A549 (cell line): ENCODE measurements around the gene FUOM. TPM values are rescaled to one million over a fixed set of nuclear protein-coding genes. Genes with fewer than 3 reads are reported as not detected.
A peak's percentile ranks its signal among the peaks of the same experiment; 100 is the strongest.

Experiments
- ATAC-seq, 2 experiments: fragments of 200-7000 bp in 1 of 2; fragments of >200 bp in 1 of 2; cut with Nextera tagmentation in 1 of 2; cut with Tn5 transposase in 1 of 2; 3 replicates each; pipeline versions ENCODE4 v1.8.0 to v1.9.1; 2018 to 2020; ENCODE audit warnings: mild to moderate bottlenecking in 1 of 2, moderate library complexity in 1 of 2
- CTCF ChIA-PET: fragments of 300-600 bp; sonication (Branson Sonifier 250); formaldehyde crosslinking; extraction: SDS; loops from one replicate; lab custom pipeline; 2021; ENCODE audit warnings: antibody characterized with exemption, inconsistent platforms; lab: Yijun Ruan, JAX
- POLR2A ChIA-PET: fragments of 350-600 bp; formaldehyde crosslinking; extraction: SDS; loops from one replicate; lab custom pipeline; 2021; ENCODE audit warnings: antibody characterized with exemption, inconsistent platforms; lab: Yijun Ruan, JAX
- DNase-seq, 2 experiments: peaks; one replicate each; pipeline versions ENCODE4 v3.0.0 to v3.0.0-alpha.2; 2011 to 2016; ENCODE audit warnings: low read depth in 1 of 2, low spot score in 1 of 2
- FAIRE-seq: peaks from 2 replicates; lab custom pipeline; 2011; peaks lifted over from hg19 to GRCh38; lab: Jason Lieb, UNC
- H3K27ac ChIP-seq, 2 experiments: fragments of >200 bp; sonication (Bioruptor Twin); formaldehyde crosslinking; 3 replicates each; pipeline ENCODE4 v1.5.1; 2016 to 2017
- H3K4me1 ChIP-seq: fragments of >200 bp; sonication (Bioruptor Twin); formaldehyde crosslinking; 3 replicates; pipeline ENCODE4 v1.6.1; 2016
- H3K4me2 ChIP-seq: fragments of >200 bp; sonication (Bioruptor Twin); formaldehyde crosslinking; 3 replicates; pipeline ENCODE4 v1.6.1; 2016
- H3K4me3 ChIP-seq: fragments of >200 bp; sonication (Bioruptor Twin); formaldehyde crosslinking; 3 replicates; pipeline ENCODE4 v1.5.1; 2016
- H3K9me3 ChIP-seq: fragments of >200 bp; sonication (Bioruptor Twin); formaldehyde crosslinking; 3 replicates; pipeline ENCODE4 v1.6.1; 2016
- CBX2 ChIP-seq: fragments of 200-600 bp; sonication (generic); IDR thresholded peaks from 2 replicates; pipeline ENCODE4 v1.6.1; 2016; ENCODE audit warnings: low read depth, mild to moderate bottlenecking, borderline replicate concordance
- E2F6 ChIP-seq: IDR thresholded peaks from 2 replicates; pipeline ENCODE4 v1.6.1; 2012; ENCODE audit warnings: low read depth, borderline replicate concordance
- EHF ChIP-seq: fragments of 250-450 bp; sonication (Bioruptor Pico); IDR thresholded peaks from 2 replicates; pipeline ENCODE4 v1.5.0; 2020; ENCODE audit warnings: mild to moderate bottlenecking
- ELK1 ChIP-seq: fragments of 150-350 bp; IDR thresholded peaks from 2 replicates; pipeline ENCODE4 v1.6.1; 2014; ENCODE audit warnings: low read depth, mild to moderate bottlenecking, low read length
- EP300 ChIP-seq, 2 experiments: fragments of >200 bp; sonication (Bioruptor Twin); formaldehyde crosslinking; IDR thresholded peaks; 2 replicates in 1 of 2; 3 replicates in 1 of 2; pipeline ENCODE4 v1.6.1; 2016 to 2017
- FOXS1 ChIP-seq: fragments of 250-450 bp; sonication (Bioruptor Pico); IDR thresholded peaks from 2 replicates; pipeline ENCODE4 v1.5.0; 2020; ENCODE audit warnings: mild to moderate bottlenecking, moderate library complexity
- GATA3 ChIP-seq: IDR thresholded peaks from 2 replicates; pipeline ENCODE4 v1.6.1; 2012; ENCODE audit warnings: borderline replicate concordance
- HOXB5 ChIP-seq: fragments of 250-450 bp; sonication (Bioruptor Pico); IDR thresholded peaks from 2 replicates; pipeline ENCODE4 v1.5.0; 2020; ENCODE audit warnings: mild to moderate bottlenecking, moderate library complexity
- JUN ChIP-seq, 2 experiments: fragments of >200 bp; sonication (Bioruptor Twin); formaldehyde crosslinking; IDR thresholded peaks; 2 replicates in 1 of 2; 3 replicates in 1 of 2; pipeline ENCODE4 v1.6.1; 2016 to 2017
- KDM5A ChIP-seq: fragments of 200-600 bp; sonication (generic); IDR thresholded peaks from 2 replicates; pipeline ENCODE4 v1.6.1; 2016; ENCODE audit warnings: antibody characterized with exemption, mild to moderate bottlenecking
- MAX ChIP-seq: IDR thresholded peaks from 2 replicates; pipeline ENCODE4 v1.6.1; 2012
- NFE2L2 ChIP-seq: fragments of 150-350 bp; conservative IDR thresholded peaks from 2 replicates; pipeline ENCODE4 v1.6.1; 2014; ENCODE audit warnings: low read length
- NR3C1 ChIP-seq: fragments of >200 bp; sonication (Bioruptor Twin); formaldehyde crosslinking; IDR thresholded peaks from 3 replicates; pipeline ENCODE4 v1.6.1; 2017
- REST ChIP-seq: fragments of 200-600 bp; sonication (generic); IDR thresholded peaks from 2 replicates; pipeline ENCODE4 v1.6.1; 2016; ENCODE audit warnings: antibody characterized with exemption, mild to moderate bottlenecking, moderate library complexity
- RFX5 ChIP-seq: fragments of 450-650 bp; IDR thresholded peaks from 2 replicates; pipeline ENCODE4 v1.7.1; 2014; ENCODE audit warnings: antibody characterized with exemption, mild to moderate bottlenecking, moderate library complexity
- RNF2 ChIP-seq: fragments of 200-600 bp; sonication (generic); IDR thresholded peaks from 2 replicates; pipeline ENCODE4 v1.6.1; 2016; ENCODE audit warnings: low read depth, mild to moderate bottlenecking, antibody characterized with exemption, moderate library complexity, borderline replicate concordance
- SMC3 ChIP-seq: fragments of >200 bp; sonication (Bioruptor Twin); formaldehyde crosslinking; IDR thresholded peaks from 3 replicates; pipeline ENCODE4 v1.6.1; 2018; ENCODE audit warnings: inconsistent platforms
- USF2 ChIP-seq: fragments of 450-650 bp; IDR thresholded peaks from 2 replicates; pipeline ENCODE4 v1.6.1; 2014; ENCODE audit warnings: antibody characterized with exemption
- ZFP36 ChIP-seq: fragments of 450-650 bp; IDR thresholded peaks from 2 replicates; pipeline ENCODE4 v1.6.1; 2014; ENCODE audit warnings: borderline replicate concordance; ENCODE audit not compliant: partially characterized antibody
- WGBS: methylation state at CpG from one replicate; pipeline ENCODE4 v1.1.6; 2017; ENCODE audit errors: missing lambda C conversion rate; 5-methylcytosine and 5-hydroxymethylcytosine counted together
- polyA plus RNA-seq, 4 experiments: library from polyadenylated mRNA; depleted of rRNA in 3 of 4; stranded (reverse); fragments of >200 nt; fragmentation: RNase III in 1 of 4; extraction: RNeasy Plus Mini Kit Qiagen cat#74134 plus additional on column Dnase treatment in 1 of 4; gene quantifications; 2 replicates in 3 of 4; 3 replicates in 1 of 4; pipeline ENCODE4 v1.2.3, GENCODE V29; 2011 to 2017

The FUOM gene
- polyA plus RNA-seq, 2 of the 4 experiments (the other 2 are of a cell fraction): 6.8 to 8.1 TPM

- Histone ChIP-seq H3K4me3 (peak within 1 kb of the TSS; percentile 58), H3K4me2 (peak within 1 kb of the TSS; percentile 97)
- ATAC-seq: peak; percentile 23 to 48
These were observed 21.0 kb downstream of the FUOM start, which contains the start of gene CALY for GRCh38 chr10:133336577-133337369. Gene CALY (minus strand): TSS chr10:133336896. CDS start chr10:133328989, 7,907 bp downstream.

GRCh38 chr10:133336118-133336576 is 21.7 kb downstream of the FUOM start:
- ATAC-seq (peak; percentile 5 to 19; a peak in 4 of 6 replicates), FAIRE-seq (no peak), DNase-seq (no peak)
- POLR2A ChIA-PET: interaction anchor here (0.6 kb wide), 1 partner anchor 79 kb away, joined by 3 read pairs; no protein-coding TSS in a partner anchor
- CTCF ChIA-PET: interaction anchor here (1.2 kb wide), 1 partner anchor 17 kb away, joined by 3 read pairs; no protein-coding TSS in a partner anchor
- H3K27ac ChIP-seq: peak overlapping the region; percentile 55 to 85; a peak in 4 of 6 replicates
- H3K9me3 ChIP-seq: no peaks in the 10 kb centered on the region
- no peak for TF ChIP-seq CBX2
- TF ChIP-seq E2F6: no peak
- TF ChIP-seq USF2: no peak
- TF ChIP-seq ZFP36: no peak
- no peak for TF ChIP-seq EHF
- TF ChIP-seq, all 56 proteins: peak for 0
- Histone ChIP-seq H3K4me1 (peaks cover 22% of the 10 kb centered on the region), H3K4me3 (peak overlapping the region; percentile 58), H3K4me2 (peak overlapping the region; percentile 97)
- 0% methylated on average over 9 of the region's 41 CpGs for WGBS

More at GRCh38 chr10:133336577-133337369, 21.0 kb downstream of the FUOM start, which contains the start of gene CALY:
- ChIA-PET CTCF (interaction anchor here (0.7 kb wide), 1 partner anchor 182 kb away, joined by 3 read pairs; no protein-coding TSS in a partner anchor), POLR2A (interaction anchor here (0.6 kb wide), 1 partner anchor 79 kb away, joined by 3 read pairs; no protein-coding TSS in a partner anchor)
- DNase-seq (peak; percentile 68 to 72), FAIRE-seq (no peak)
- peak within 1 kb of the TSS; percentile 55 to 85; a peak in 4 of 6 replicates for H3K27ac ChIP-seq
- no peaks in the 10 kb centered on the region for H3K9me3 ChIP-seq
- H3K4me1 ChIP-seq: peaks cover 22% of the 10 kb centered on the region
- 2% methylated on average over 23 of the region's 63 CpGs for WGBS
- TF ChIP-seq JUN (IDR thresholded peaks at IDR 0.05): no peak
- no peak for TF ChIP-seq NR3C1
- TF ChIP-seq HOXB5 (CRISPR knock-in tag): no peak
- no peak for TF ChIP-seq EHF
- no peak for TF ChIP-seq RFX5
- no peak for TF ChIP-seq NFE2L2
- no peak for TF ChIP-seq SMC3
- peak; percentile 77; the same call in 1 of the 2 replicates for TF ChIP-seq RNF2
- TF ChIP-seq E2F6: peak; percentile 60
- no peak for TF ChIP-seq EP300 (IDR thresholded peaks at IDR 0.05)
- TF ChIP-seq FOXS1: no peak
- no peak for TF ChIP-seq GATA3
- TF ChIP-seq ELK1: no peak
- no peak for TF ChIP-seq KDM5A
- TF ChIP-seq MAX: peak; percentile 57
- TF ChIP-seq REST: no peak
